H9 (cell line): ENCODE measurements around the gene HOXB8. TPM values are rescaled to one million over a fixed set of nuclear protein-coding genes. Genes with fewer than 3 reads are reported as not detected.
A peak's percentile ranks its signal among the peaks of the same experiment; 100 is the strongest.

Experiments
- DNase-seq: peaks from one replicate; pipeline ENCODE4 v3.0.0-alpha.2; 2017
- H2AFZ ChIP-seq: one replicate; pipeline ENCODE4 v1.6.1; 2013; ENCODE audit warnings: mild to moderate bottlenecking, low read length, control low read depth, moderate library complexity
- H2AK5ac ChIP-seq: 2 replicates; pipeline ENCODE4 v1.6.1; 2013; ENCODE audit warnings: low read length, control low read depth, mixed read lengths; ENCODE audit not compliant: insufficient read length
- H2BK120ac ChIP-seq: one replicate; pipeline ENCODE4 v1.6.1; 2013; ENCODE audit warnings: low read depth, mild to moderate bottlenecking, low read length, control low read depth, inconsistent platforms; ENCODE audit not compliant: poor library complexity, severe bottlenecking
- H2BK12ac ChIP-seq: 2 replicates; pipeline ENCODE4 v1.6.1; 2013; ENCODE audit warnings: low read length, control low read depth, mixed read lengths, low read depth; ENCODE audit not compliant: insufficient read length
- H2BK15ac ChIP-seq: 2 replicates; pipeline ENCODE4 v1.6.1; 2013; ENCODE audit warnings: low read depth, low read length, control low read depth
- H2BK20ac ChIP-seq: one replicate; pipeline ENCODE4 v1.6.1; 2013; ENCODE audit warnings: low read depth, mild to moderate bottlenecking, low read length, control low read depth, inconsistent platforms; ENCODE audit not compliant: poor library complexity, severe bottlenecking
- H2BK5ac ChIP-seq: 2 replicates; pipeline ENCODE4 v1.6.1; 2013; ENCODE audit warnings: low read length, control low read depth, mixed read lengths; ENCODE audit not compliant: insufficient read length
- H3K14ac ChIP-seq: 2 replicates; pipeline ENCODE4 v1.6.1; 2013; ENCODE audit warnings: low read length, control low read depth; ENCODE audit not compliant: insufficient read depth
- H3K18ac ChIP-seq: 2 replicates; pipeline ENCODE4 v1.6.1; 2013; ENCODE audit warnings: low read depth, mild to moderate bottlenecking, mixed read lengths, low read length, control low read depth; ENCODE audit not compliant: insufficient read length
- H3K23ac ChIP-seq: 2 replicates; pipeline ENCODE4 v1.6.1; 2013; ENCODE audit warnings: low read length, control low read depth, mixed read lengths, low read depth; ENCODE audit not compliant: insufficient read length
- H3K23me2 ChIP-seq: 2 replicates; pipeline ENCODE4 v1.6.1; 2013; ENCODE audit warnings: low read depth, mild to moderate bottlenecking, mixed read lengths, low read length, control low read depth; ENCODE audit not compliant: insufficient read length, poor library complexity, severe bottlenecking
- H3K27ac ChIP-seq: 2 replicates; pipeline ENCODE4 v1.5.1; 2013; ENCODE audit warnings: low read length, control low read depth, mixed read lengths, low read depth; ENCODE audit not compliant: insufficient read length
- H3K27me3 ChIP-seq: 2 replicates; pipeline ENCODE4 v1.6.1; 2013; ENCODE audit warnings: low read length, control low read depth, inconsistent platforms; ENCODE audit not compliant: insufficient read depth
- H3K4ac ChIP-seq: 2 replicates; pipeline ENCODE4 v1.6.1; 2013; ENCODE audit warnings: low read depth, mild to moderate bottlenecking, control low read depth, inconsistent platforms, low read length, moderate library complexity
- H3K4me1 ChIP-seq: 2 replicates; pipeline ENCODE4 v1.6.1; 2013; ENCODE audit warnings: low read length, control low read depth, inconsistent platforms; ENCODE audit not compliant: insufficient read depth
- H3K4me2 ChIP-seq: 2 replicates; pipeline ENCODE4 v1.6.1; 2013; ENCODE audit warnings: low read length, control low read depth, mixed read lengths; ENCODE audit not compliant: insufficient read length, insufficient read depth
- H3K56ac ChIP-seq: 2 replicates; pipeline ENCODE4 v1.6.1; 2013; ENCODE audit warnings: low read depth, mild to moderate bottlenecking, mixed read lengths, low read length, control low read depth; ENCODE audit not compliant: insufficient read length
- H3K79me1 ChIP-seq: 2 replicates; pipeline ENCODE4 v1.6.1; 2013; ENCODE audit warnings: low read depth, mild to moderate bottlenecking, moderate library complexity, low read length, control low read depth, inconsistent platforms; ENCODE audit not compliant: insufficient read depth, poor library complexity, severe bottlenecking
- H3K79me2 ChIP-seq: 2 replicates; pipeline ENCODE4 v1.6.1; 2013; ENCODE audit warnings: low read length, control low read depth, inconsistent platforms; ENCODE audit not compliant: insufficient read depth
- H3K9ac ChIP-seq: 2 replicates; pipeline ENCODE4 v1.6.1; 2013; ENCODE audit warnings: low read length, control low read depth, mixed read lengths; ENCODE audit not compliant: insufficient read length; ENCODE audit errors: extremely low read depth
- H3K9me3 ChIP-seq: one replicate; pipeline ENCODE4 v1.6.1; 2013; ENCODE audit warnings: low read depth, low read length, inconsistent platforms; ENCODE audit not compliant: control insufficient read depth
- H3T11ph ChIP-seq: one replicate; pipeline ENCODE4 v1.6.1; 2013; ENCODE audit warnings: mild to moderate bottlenecking, low read length, control low read depth, inconsistent platforms
- H4K20me1 ChIP-seq: one replicate; pipeline ENCODE4 v1.6.1; 2013; ENCODE audit not compliant: control insufficient read depth, insufficient read length, insufficient read depth
- H4K5ac ChIP-seq: 2 replicates; pipeline ENCODE4 v1.6.1; 2013; ENCODE audit warnings: low read depth, mild to moderate bottlenecking, mixed read lengths, low read length, control low read depth; ENCODE audit not compliant: insufficient read length
- H4K8ac ChIP-seq: replicated peaks from 2 replicates; pipeline ENCODE4 v1.6.1; 2013; ENCODE audit warnings: low read length, control low read depth, mixed read lengths, low read depth; ENCODE audit not compliant: insufficient read length
- H4K91ac ChIP-seq: 2 replicates; pipeline ENCODE4 v1.6.1; 2013; ENCODE audit warnings: low read depth, mild to moderate bottlenecking, moderate library complexity, mixed read lengths, low read length, control low read depth; ENCODE audit not compliant: insufficient read length
- H3K27ac Mint-ChIP-seq, 3 experiments: 2 replicates in 2 of 3; 3 replicates in 1 of 3; pipeline ENCODE4 v1.8.0; 2020 to 2021; ENCODE audit warnings: mixed read lengths in 3 of 3, mild to moderate bottlenecking in 1 of 3, moderate library complexity in 1 of 3
- H3K27me3 Mint-ChIP-seq: 2 replicates; pipeline ENCODE4 v1.8.0; 2021; ENCODE audit warnings: low read depth, mild to moderate bottlenecking, moderate library complexity, mixed read lengths
- H3K36me3 Mint-ChIP-seq, 3 experiments: 2 replicates in 2 of 3; 3 replicates in 1 of 3; pipeline ENCODE4 v1.8.0; 2020 to 2021; ENCODE audit warnings: low read depth in 3 of 3, mixed read lengths in 3 of 3; ENCODE audit not compliant: insufficient read depth in 1 of 3
- H3K4me1 Mint-ChIP-seq, 2 experiments: 2 replicates each; pipeline ENCODE4 v1.8.0; 2020; ENCODE audit warnings: mixed read lengths in 2 of 2
- H3K4me3 Mint-ChIP-seq, 2 experiments: 2 replicates in 1 of 2; 3 replicates in 1 of 2; pipeline ENCODE4 v1.8.0; 2020 to 2021; ENCODE audit warnings: mild to moderate bottlenecking in 2 of 2, mixed read lengths in 2 of 2, moderate library complexity in 1 of 2
- H3K9me3 Mint-ChIP-seq, 2 experiments: 2 replicates in 1 of 2; 3 replicates in 1 of 2; pipeline ENCODE4 v1.8.0; 2020; ENCODE audit warnings: mild to moderate bottlenecking in 2 of 2, mixed read lengths in 2 of 2, moderate library complexity in 1 of 2
- CTCF ChIP-seq: fragments of 200-600 bp; sonication (generic); conservative IDR thresholded peaks from 3 replicates; pipeline ENCODE4 v1.8.0; 2021; ENCODE audit warnings: antibody characterized with exemption, mild to moderate bottlenecking
- WGBS: extraction: QIAGEN DNeasy Blood & Tissue Kit; methylation state at CpG from one replicate; pipeline ENCODE4 v1.1.7; 2013; ENCODE audit warnings: missing lambda C conversion rate, low lambda C conversion rate, mixed read lengths; ENCODE audit not compliant: insufficient read length; ENCODE audit errors: extremely low coverage; 5-methylcytosine and 5-hydroxymethylcytosine counted together
- total RNA-seq: library from RNA; stranded (reverse); gene quantifications from 2 replicates; pipeline ENCODE4 v1.2.1, GENCODE V29; 2021

HOXB8 gene
- total RNA-seq, 1 experiment from 2014 or later: not detected

- H3K4ac ChIP-seq: no peak overlapping the region
- no peak overlapping the region for H2BK12ac ChIP-seq
- no peaks in the 10 kb centered on the region for H3K23me2 ChIP-seq
- H3T11ph ChIP-seq: no peak overlapping the region
- H4K5ac ChIP-seq: no peak overlapping the region
- no peak overlapping the region for H3K14ac ChIP-seq
- no peak overlapping the region for H3K18ac ChIP-seq
- no peaks in the 10 kb centered on the region for H3K9me3 ChIP-seq
- H2AFZ ChIP-seq: no peak overlapping the region
- H2AK5ac ChIP-seq: no peak overlapping the region
- peaks cover 52% of the 10 kb centered on the region for H3K27me3 Mint-ChIP-seq
- no peaks in the 10 kb centered on the region for H3K79me2 ChIP-seq
- H3K4me2 ChIP-seq: no peak overlapping the region
- peaks cover 2% of the 10 kb centered on the region; the same call in 1 of the 2 replicates for H3K4me1 ChIP-seq
- no peak overlapping the region for H2BK15ac ChIP-seq
- H4K91ac ChIP-seq: no peak overlapping the region
- no peaks in the 10 kb centered on the region for H3K79me1 ChIP-seq
- WGBS: no CpG with 5 or more reads among the region's 10 CpGs
- H4K8ac ChIP-seq: no peak overlapping the region
- no peak overlapping the region for H3K27ac Mint-ChIP-seq
- no peak overlapping the region for H2BK20ac ChIP-seq
- H3K36me3 Mint-ChIP-seq: no peaks in the 10 kb centered on the region; a peak in 1 of 7 replicates
- peaks cover 0 to 7% of the 10 kb centered on the region in 2 experiments; a peak in 2 of 5 replicates for H3K9me3 Mint-ChIP-seq
- no peak overlapping the region for H2BK120ac ChIP-seq
- no peak for TF ChIP-seq CTCF
- no peak overlapping the region for H3K27ac ChIP-seq
- H3K23ac ChIP-seq: no peak overlapping the region
- H2BK5ac ChIP-seq: no peak overlapping the region
- peak overlapping the region in 1 of 2 experiments; percentile 47; a peak in 2 of 5 replicates for H3K4me3 Mint-ChIP-seq
- H4K20me1 ChIP-seq: peaks cover 2% of the 10 kb centered on the region
- H3K9ac ChIP-seq: no peak overlapping the region
- no peak for DNase-seq
- peaks cover 3 to 13% of the 10 kb centered on the region in 2 experiments; a peak in 3 of 4 replicates for H3K4me1 Mint-ChIP-seq
- no peak overlapping the region for H3K56ac ChIP-seq
- H3K27me3 ChIP-seq: peaks cover 99% of the 10 kb centered on the region
These were observed 51.3 kb downstream of the HOXB8 start for GRCh38 chr17:48563867-48564187.
